ENCODE measurements around the gene STYK1.
"Not testable (repeated sequence)": the region's sequence is repeated elsewhere in the genome, so short reads cannot be mapped to it uniquely, and the experiment has no call there.

DNA sequence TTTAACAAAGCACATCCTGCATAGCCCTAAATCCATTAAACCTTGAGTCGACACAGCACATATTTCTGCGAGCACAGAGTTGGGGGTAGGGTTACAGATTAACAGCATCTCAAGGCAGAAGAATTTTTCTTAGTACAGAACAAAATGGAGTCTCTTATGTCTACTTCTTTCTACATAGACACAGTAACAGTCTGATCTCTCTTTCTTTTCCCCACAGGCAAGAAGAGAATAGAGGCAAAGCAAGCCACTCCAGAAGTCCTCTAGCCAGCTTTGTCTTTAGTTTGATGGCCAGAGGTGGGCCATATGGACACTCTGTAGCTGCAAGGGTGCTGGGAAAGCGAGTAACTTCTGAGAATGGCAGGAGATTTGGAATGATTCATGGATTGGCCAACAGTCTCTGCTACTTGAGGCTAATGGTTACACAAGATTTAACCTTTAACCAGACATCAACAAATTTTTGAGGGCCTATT is 101.8 kb downstream of the STYK1 start:
- not testable (repeated sequence) for TF ChIP-seq POLR2AphosphoS5 (IDR thresholded peaks at IDR 0.05; ENCODE audit: borderline replicate concordance, low read depth, low read length); EZH2 (IDR thresholded peaks at IDR 0.05)
